Heart left ventricle (tissue), 13 donors: ENCODE measurements around the gene CAVIN4.

Experiments
- POLR2A ChIP-seq, 2 donors: fragments of 450-650 bp; IDR thresholded peaks; one replicate each; pipeline ENCODE4 v1.6.1; 2017; ENCODE audit warnings: antibody characterized with exemption in 2 of 2, mild to moderate bottlenecking in 2 of 2, moderate library complexity in 2 of 2
- TF ChIP-seq, protein P1 (sequence below), 12 donors: fragments of 200-600 bp; sonication (generic) in 4 of 12; IDR thresholded peaks; one replicate each; pipeline versions ENCODE4 v1.5.0 to v1.8.0; 2018 to 2022; ENCODE audit warnings: antibody characterized with exemption in 12 of 12, mild to moderate bottlenecking in 5 of 12
- donor health status: ischemic (EF 13 %, LVEDD 7.1; RV severe dilation, severe dysfunction).
- donor health status: DM: no; HTN: yes; CAD: no.
- donor health status: DM: no; HTN: no; CAD: no.
- donor health status: ischemic (EF 25% LVEDD 6.9; RV normal size, moderate dysfunction).
- donor health status: ischemic (EF 25% LVEDD 5.7; RV mildly dilated, moderate dysfunction).
- donor health status: ischemic (EF 35%, LVEDD 5.7; RV mildly dilated, moderate dysfunction).
- donor health status: nonischemic (EF 11% LVEDD 7.7; RV severe dilation, severe dysfunction).
- donor health status: DM: yes; HTN: yes; CAD: no.
- donor health status: PGD.
- donor health status: ischemic (EF 29% LVEDD 5.4; RV normal size, mild dysfunction).
- donor health status: nonischemic (EF 23%, LVEDD 6.1; RV moderate dilation, normal function).

DNA sequence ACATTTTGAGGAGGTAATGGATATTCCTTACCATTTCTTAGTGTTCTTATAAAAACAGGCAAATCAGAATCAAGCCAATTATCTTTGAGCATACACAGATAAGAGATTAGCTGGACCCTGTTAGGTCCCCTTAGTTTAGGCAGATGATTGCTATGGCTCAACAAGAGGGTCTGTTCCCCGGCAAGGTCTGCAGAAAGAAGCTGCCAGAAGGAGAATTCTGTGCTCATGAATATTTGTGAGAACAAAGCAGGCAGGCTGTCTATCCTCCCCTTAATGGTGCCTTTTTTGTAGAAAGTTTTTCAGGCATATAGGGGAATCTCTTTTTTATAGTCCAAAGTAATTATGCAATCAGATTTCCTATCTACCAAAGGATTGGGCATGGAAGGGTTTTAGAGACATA is 27.5 kb downstream of the CAVIN4 start:
- TF ChIP-seq POLR2A (IDR thresholded peaks at IDR 0.05) = no peak
- TF ChIP-seq, protein P1, sequence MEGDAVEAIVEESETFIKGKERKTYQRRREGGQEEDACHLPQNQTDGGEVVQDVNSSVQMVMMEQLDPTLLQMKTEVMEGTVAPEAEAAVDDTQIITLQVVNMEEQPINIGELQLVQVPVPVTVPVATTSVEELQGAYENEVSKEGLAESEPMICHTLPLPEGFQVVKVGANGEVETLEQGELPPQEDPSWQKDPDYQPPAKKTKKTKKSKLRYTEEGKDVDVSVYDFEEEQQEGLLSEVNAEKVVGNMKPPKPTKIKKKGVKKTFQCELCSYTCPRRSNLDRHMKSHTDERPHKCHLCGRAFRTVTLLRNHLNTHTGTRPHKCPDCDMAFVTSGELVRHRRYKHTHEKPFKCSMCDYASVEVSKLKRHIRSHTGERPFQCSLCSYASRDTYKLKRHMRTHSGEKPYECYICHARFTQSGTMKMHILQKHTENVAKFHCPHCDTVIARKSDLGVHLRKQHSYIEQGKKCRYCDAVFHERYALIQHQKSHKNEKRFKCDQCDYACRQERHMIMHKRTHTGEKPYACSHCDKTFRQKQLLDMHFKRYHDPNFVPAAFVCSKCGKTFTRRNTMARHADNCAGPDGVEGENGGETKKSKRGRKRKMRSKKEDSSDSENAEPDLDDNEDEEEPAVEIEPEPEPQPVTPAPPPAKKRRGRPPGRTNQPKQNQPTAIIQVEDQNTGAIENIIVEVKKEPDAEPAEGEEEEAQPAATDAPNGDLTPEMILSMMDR (IDR thresholded peaks at IDR 0.05) = no peak
